Testis (tissue), 2 donors: ENCODE data around the gene PTP4A2.

ENCODE experiments used
- CTCF ChIP-seq, 3 experiments: fragments of 450-650 bp in 2 of 3; fragments of 200-600 bp in 1 of 3; sonication (generic) in 1 of 3; IDR thresholded peaks; one replicate each; pipeline ENCODE4 v1.5.1; 2016 to 2019; ENCODE audit warnings: antibody characterized with exemption in 3 of 3, mild to moderate bottlenecking in 2 of 3, moderate library complexity in 1 of 3
- POLR2A ChIP-seq: fragments of 450-650 bp; IDR thresholded peaks from one replicate; pipeline ENCODE4 v1.6.1; 2017; ENCODE audit warnings: antibody characterized with exemption, mild to moderate bottlenecking, moderate library complexity

GRCh38 chr1:31883357-31883942 is 54.7 kb downstream of the PTP4A2 start:
- no peak for TF ChIP-seq CTCF (IDR thresholded peaks at IDR 0.05)
- no peak for TF ChIP-seq POLR2A
